Erythroblast (primary cell): ENCODE measurements around the gene PMPCA.

Experiments
- GATA1 ChIP-seq: IDR thresholded peaks from 2 replicates; pipeline ENCODE4 v1.6.1; 2011; ENCODE audit warnings: low read depth, mild to moderate bottlenecking, control low read depth, low read length, moderate library complexity
- POLR2A ChIP-seq: IDR thresholded peaks from 2 replicates; pipeline ENCODE4 v1.6.1; 2011; ENCODE audit warnings: mild to moderate bottlenecking, low read length

- TF ChIP-seq POLR2A (no peak), GATA1 (no peak)
These were observed 53.1 kb downstream of the PMPCA start for GRCh38 chr9:136463578-136463977.
